DOHH2 (cell line): Measurements from ENCODE around the gene RAF1.

ENCODE experiments used
- EZH2phosphoT487 ChIP-seq: fragments of 200-600 bp; sonication (generic); IDR thresholded peaks from 2 replicates; pipeline ENCODE4 v1.6.1; 2017; ENCODE audit warnings: borderline replicate concordance, mild to moderate bottlenecking, antibody characterized with exemption, low read length, moderate library complexity, mixed read lengths
- TF ChIP-seq, protein P1 (sequence below): fragments of 200-600 bp; sonication (generic); IDR thresholded peaks from one replicate; pipeline ENCODE4 v1.5.1; 2014; ENCODE audit warnings: antibody characterized with exemption, mild to moderate bottlenecking, low read depth, low read length; ENCODE audit not compliant: poor library complexity, severe bottlenecking

DNA sequence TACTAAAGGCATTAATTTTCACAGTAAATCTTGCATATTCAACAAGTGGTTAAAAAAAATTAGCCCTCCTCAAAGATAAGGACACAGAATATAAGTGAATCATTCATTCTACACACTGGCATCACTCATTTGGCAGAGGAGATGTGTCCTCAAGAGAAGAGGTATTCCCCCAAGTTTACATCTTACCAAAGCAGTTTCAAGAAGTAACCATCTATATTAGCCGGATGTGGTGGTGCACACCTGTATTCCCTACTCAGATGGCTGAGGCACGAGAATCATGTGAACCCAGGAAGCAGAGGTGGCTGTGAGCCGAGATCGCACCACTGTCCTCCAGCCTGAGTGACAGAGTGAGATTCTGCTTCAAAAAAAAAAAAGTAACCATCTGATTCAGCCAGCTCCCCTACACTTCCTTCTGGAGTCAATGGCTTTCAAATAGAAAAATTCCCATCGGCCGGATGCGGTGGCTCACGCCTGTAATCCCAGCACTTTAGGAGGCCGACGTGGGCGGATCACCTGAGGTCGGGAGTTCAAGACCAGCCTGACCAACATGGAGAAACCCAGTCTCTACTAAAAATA, 15.4 kb downstream of the RAF1 start:
- TF ChIP-seq, protein P1, sequence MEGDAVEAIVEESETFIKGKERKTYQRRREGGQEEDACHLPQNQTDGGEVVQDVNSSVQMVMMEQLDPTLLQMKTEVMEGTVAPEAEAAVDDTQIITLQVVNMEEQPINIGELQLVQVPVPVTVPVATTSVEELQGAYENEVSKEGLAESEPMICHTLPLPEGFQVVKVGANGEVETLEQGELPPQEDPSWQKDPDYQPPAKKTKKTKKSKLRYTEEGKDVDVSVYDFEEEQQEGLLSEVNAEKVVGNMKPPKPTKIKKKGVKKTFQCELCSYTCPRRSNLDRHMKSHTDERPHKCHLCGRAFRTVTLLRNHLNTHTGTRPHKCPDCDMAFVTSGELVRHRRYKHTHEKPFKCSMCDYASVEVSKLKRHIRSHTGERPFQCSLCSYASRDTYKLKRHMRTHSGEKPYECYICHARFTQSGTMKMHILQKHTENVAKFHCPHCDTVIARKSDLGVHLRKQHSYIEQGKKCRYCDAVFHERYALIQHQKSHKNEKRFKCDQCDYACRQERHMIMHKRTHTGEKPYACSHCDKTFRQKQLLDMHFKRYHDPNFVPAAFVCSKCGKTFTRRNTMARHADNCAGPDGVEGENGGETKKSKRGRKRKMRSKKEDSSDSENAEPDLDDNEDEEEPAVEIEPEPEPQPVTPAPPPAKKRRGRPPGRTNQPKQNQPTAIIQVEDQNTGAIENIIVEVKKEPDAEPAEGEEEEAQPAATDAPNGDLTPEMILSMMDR, result no peak
- no peak for TF ChIP-seq EZH2phosphoT487
